HCT116 (cell line): ENCODE results near the gene BTBD9. TPM values are rescaled to one million over a fixed set of nuclear protein-coding genes. Genes with fewer than 3 reads are reported as not detected.

Source experiments
- ATAC-seq: fragments of 200-7000 bp; cut with Tn5 transposase; 2 replicates; pipeline ENCODE4 v1.9.1; 2020; ENCODE audit warnings: mild to moderate bottlenecking, moderate library complexity
- BruUV-seq: library from RNA; stranded (reverse); fragments of 400-500 nt; replicated peaks from 2 replicates; lab custom pipeline; 2021; lab: Mats Ljungman, UMichigan
- CTCF ChIA-PET: fragments of 300-600 bp; sonication (Branson Sonifier 250); formaldehyde crosslinking; loops from one replicate; lab custom pipeline; 2021; ENCODE audit warnings: antibody characterized with exemption; lab: Charles Lee
- POLR2A ChIA-PET: fragments of 300-600, 350-600 bp; sonication (Branson Sonifier 250); formaldehyde crosslinking; loops from one replicate; lab custom pipeline; 2021; ENCODE audit warnings: antibody characterized with exemption; lab: Charles Lee
- RAD21 ChIA-PET, 2 experiments: fragments of 300-600 bp; sonication (Branson Sonifier 250); formaldehyde crosslinking; loops; one replicate each; lab custom pipeline; 2023; ENCODE audit warnings: low total read pairs in 2 of 2; ENCODE audit not compliant: uncharacterized antibody in 2 of 2, unreplicated experiment in 2 of 2, low non-redundant PET in 1 of 2; lab: Charles Lee
- DNase-seq: peaks from one replicate; pipeline ENCODE4 v3.0.0-alpha.2; 2010; ENCODE audit warnings: low read depth, low spot score
- H2AFZ ChIP-seq: fragments of 200-600 bp; shearing (Covaris generic), sonication (generic); 2 replicates; pipeline ENCODE4 v1.6.1; 2017; ENCODE audit warnings: low read depth, mixed run types, mixed read lengths, antibody characterized with exemption, low read length; ENCODE audit not compliant: poor library complexity, severe bottlenecking
- H3K27ac ChIP-seq: 2 replicates; pipeline ENCODE4 v1.5.1; 2012; ENCODE audit warnings: low read depth, low read length
- H3K27me3 ChIP-seq: fragments of 200-600 bp; sonication (generic); 2 replicates; pipeline ENCODE4 v1.6.1; 2016; ENCODE audit warnings: mixed run types, low read length, mixed read lengths; ENCODE audit not compliant: insufficient read depth
- H3K36me3 ChIP-seq, 2 experiments: fragments of 200-500 bp in 1 of 2; fragments of 200-600 bp in 1 of 2; sonication (Bioruptor generic) in 1 of 2; sonication (generic) in 1 of 2; 2 replicates each; pipeline versions ENCODE4 v1.5.1 to v1.6.1; 2014 to 2016; ENCODE audit warnings: low read length in 2 of 2, inconsistent platforms in 1 of 2, mixed read lengths in 1 of 2, mixed run types in 1 of 2; ENCODE audit not compliant: insufficient read depth in 2 of 2, control insufficient read depth in 1 of 2
- H3K4me1 ChIP-seq, 2 experiments: fragments of 200-600 bp in 1 of 2; sonication (generic) in 1 of 2; 2 replicates each; pipeline versions ENCODE4 v1.5.1 to v1.6.1; 2012 to 2017; ENCODE audit warnings: low read length in 2 of 2, inconsistent platforms in 1 of 2, mild to moderate bottlenecking in 1 of 2, mixed read lengths in 1 of 2, mixed run types in 1 of 2, moderate library complexity in 1 of 2; ENCODE audit not compliant: insufficient read depth in 2 of 2, control insufficient read depth in 1 of 2
- H3K4me2 ChIP-seq: fragments of 200-600 bp; sonication (generic); 2 replicates; pipeline ENCODE4 v1.6.1; 2017; ENCODE audit warnings: mixed run types, low read length, mixed read lengths
- H3K4me3 ChIP-seq, 2 experiments: fragments of 200-600 bp in 1 of 2; sonication (generic) in 1 of 2; replicated peaks in 1 of 2; 2 replicates each; pipeline ENCODE4 v1.5.1; 2011 to 2016; ENCODE audit warnings: low read length in 2 of 2, control low read depth in 1 of 2, low read depth in 1 of 2, mild to moderate bottlenecking in 1 of 2, mixed read lengths in 1 of 2, mixed run types in 1 of 2
- H3K79me2 ChIP-seq: fragments of 200-600 bp; sonication (generic); 2 replicates; pipeline ENCODE4 v1.6.1; 2017; ENCODE audit warnings: mild to moderate bottlenecking, mixed run types, low read length, moderate library complexity, mixed read lengths; ENCODE audit not compliant: insufficient read depth
- H3K9ac ChIP-seq: fragments of 200-600 bp; sonication (generic); 2 replicates; pipeline ENCODE4 v1.6.1; 2016; ENCODE audit warnings: low read length, mixed read lengths
- H3K9me2 ChIP-seq: fragments of 200-600 bp; sonication (generic), shearing (Covaris generic); 2 replicates; pipeline ENCODE4 v1.6.1; 2017; ENCODE audit warnings: mixed run types, mild to moderate bottlenecking, moderate library complexity; ENCODE audit not compliant: insufficient read depth
- H3K9me3 ChIP-seq, 2 experiments: fragments of 200-500 bp in 1 of 2; fragments of 200-600 bp in 1 of 2; sonication (Bioruptor generic) in 1 of 2; sonication (generic) in 1 of 2; 2 replicates each; pipeline ENCODE4 v1.6.1; 2014 to 2017; ENCODE audit warnings: low read length in 2 of 2, mixed read lengths in 2 of 2, inconsistent platforms in 1 of 2, low read depth in 1 of 2, mild to moderate bottlenecking in 1 of 2, mixed run types in 1 of 2, moderate library complexity in 1 of 2; ENCODE audit not compliant: control insufficient read depth in 1 of 2, insufficient read depth in 1 of 2
- H4K20me1 ChIP-seq: fragments of 200-600 bp; sonication (generic), shearing (Covaris generic); 2 replicates; pipeline ENCODE4 v1.6.1; 2017; ENCODE audit warnings: mixed run types, mild to moderate bottlenecking, moderate library complexity; ENCODE audit not compliant: insufficient read depth
- ATF3 ChIP-seq: IDR thresholded peaks from 2 replicates; pipeline ENCODE4 v1.6.1; 2012
- CBX3 ChIP-seq: IDR thresholded peaks from 2 replicates; pipeline ENCODE4 v1.6.1; 2012; ENCODE audit warnings: low read depth
- CEBPB ChIP-seq: IDR thresholded peaks from 2 replicates; pipeline ENCODE4 v1.6.1; 2012; ENCODE audit warnings: low read depth
- EGR1 ChIP-seq: IDR thresholded peaks from 2 replicates; pipeline ENCODE4 v1.6.1; 2012; ENCODE audit warnings: low read depth
- ELF1 ChIP-seq: IDR thresholded peaks from 2 replicates; pipeline ENCODE4 v1.6.1; 2012; ENCODE audit warnings: low read depth, borderline replicate concordance
- EZH2phosphoT487 ChIP-seq: fragments of 200-600 bp; IDR thresholded peaks from 2 replicates; pipeline ENCODE4 v1.6.1; 2018; ENCODE audit warnings: antibody characterized with exemption, borderline replicate concordance
- FOSL1 ChIP-seq: IDR thresholded peaks from 2 replicates; pipeline ENCODE4 v1.6.1; 2012; ENCODE audit warnings: low read depth
- JUND ChIP-seq: IDR thresholded peaks from 2 replicates; pipeline ENCODE4 v1.6.1; 2012
- MAX ChIP-seq: IDR thresholded peaks from 2 replicates; pipeline ENCODE4 v1.6.1; 2012
- POLR2A ChIP-seq: IDR thresholded peaks from 2 replicates; pipeline ENCODE4 v1.7.0; 2011; ENCODE audit warnings: borderline replicate concordance; ENCODE audit not compliant: insufficient read depth, insufficient read length; ENCODE audit errors: extremely low read depth
- POLR2AphosphoS5 ChIP-seq: IDR thresholded peaks from 2 replicates; pipeline ENCODE4 v1.6.1; 2011; ENCODE audit warnings: mild to moderate bottlenecking, low read depth, low read length, moderate library complexity
- RAD21 ChIP-seq: IDR thresholded peaks from 2 replicates; pipeline ENCODE4 v1.6.1; 2012; ENCODE audit warnings: low read depth, mild to moderate bottlenecking
- REST ChIP-seq: IDR thresholded peaks from 2 replicates; pipeline ENCODE4 v1.6.1; 2012; ENCODE audit warnings: low read depth
- SIN3A ChIP-seq: IDR thresholded peaks from 2 replicates; pipeline ENCODE4 v1.6.1; 2012; ENCODE audit warnings: low read depth
- TCF7L2 ChIP-seq: IDR thresholded peaks from 2 replicates; pipeline ENCODE4 v1.7.0; 2011; ENCODE audit warnings: borderline replicate concordance, inconsistent platforms; ENCODE audit not compliant: insufficient read depth, insufficient read length; ENCODE audit errors: extremely low read depth
- YY1 ChIP-seq: IDR thresholded peaks from 2 replicates; pipeline ENCODE4 v1.6.1; 2011; ENCODE audit warnings: low read length, low read depth, moderate library complexity, mild to moderate bottlenecking; ENCODE audit not compliant: insufficient replicate concordance; ENCODE audit errors: extremely low read depth
- ZFX ChIP-seq: fragments of 450-650 bp; IDR thresholded peaks from 2 replicates; pipeline ENCODE4 v1.6.1; 2017
- ZNF274 ChIP-seq: fragments of 200-500 bp; sonication (Bioruptor generic); IDR thresholded peaks from 2 replicates; pipeline ENCODE4 v1.6.1; 2014; ENCODE audit warnings: mild to moderate bottlenecking, low read depth, low read length, inconsistent platforms
- intact Hi-C: fragments of 100-400 bp; cut with micrococcal nuclease; formaldehyde crosslinking; loops from 2 replicates; pipeline ENCODE4 v1.10.0; 2022
- total RNA-seq: library from RNA; stranded (reverse); gene quantifications from one replicate; pipeline ENCODE4 v1.2.1, GENCODE V29; 2021; ENCODE audit not compliant: unreplicated experiment

BTBD9 gene
- total RNA-seq, 1 experiment from 2014 or later, result 10.9 TPM

GRCh38 chr6:38528196-38528965 lies 111.3 kb downstream of the BTBD9 start:
- no peaks in the 10 kb centered on the region for H3K4me1 ChIP-seq
- TF ChIP-seq POLR2A, result no peak
- no peak for TF ChIP-seq MAX
- TF ChIP-seq TCF7L2, result no peak
- no peak for TF ChIP-seq EGR1
- TF ChIP-seq SIN3A, result no peak
- no peak for TF ChIP-seq POLR2AphosphoS5
- TF ChIP-seq ZNF274, result no peak
- TF ChIP-seq CEBPB, result no peak
- TF ChIP-seq, all 23 proteins: peak for 0
- H3K27ac ChIP-seq, result no peak overlapping the region
- no peaks in the 10 kb centered on the region for H3K27me3 ChIP-seq
- no peak overlapping the region for H3K4me3 ChIP-seq
- CTCF ChIA-PET, result no interaction called here
- no peaks in the 10 kb centered on the region for H3K36me3 ChIP-seq
- H3K9me2 ChIP-seq, result no peaks in the 10 kb centered on the region
- no peaks in the 10 kb centered on the region for H3K9me3 ChIP-seq
- ATAC-seq (no peak), DNase-seq (no peak)
- H3K4me2 ChIP-seq, result no peak overlapping the region
- intact Hi-C loops, result no loop called here
- H3K79me2 ChIP-seq, result no peaks in the 10 kb centered on the region
- no peaks in the 10 kb centered on the region for H4K20me1 ChIP-seq
- POLR2A ChIA-PET, result no interaction called here
- no TSS peak for BruUV-seq
- H3K9ac ChIP-seq, result no peak overlapping the region
- RAD21 ChIA-PET, result no interaction called here
- no peak overlapping the region for H2AFZ ChIP-seq

- Histone ChIP-seq H3K36me3 (no peaks in the 10 kb centered on the region), H2AFZ (no peak overlapping the region), H3K27me3 (no peaks in the 10 kb centered on the region), H3K9me3 (no peaks in the 10 kb centered on the region), H4K20me1 (no peaks in the 10 kb centered on the region), H3K4me3 (no peak overlapping the region), H3K9ac (no peak overlapping the region), H3K27ac (no peak overlapping the region), H3K4me2 (no peak overlapping the region), H3K4me1 (no peaks in the 10 kb centered on the region), H3K9me2 (no peaks in the 10 kb centered on the region), H3K79me2 (no peaks in the 10 kb centered on the region)
- ATAC-seq (no peak), DNase-seq (no peak)
- RAD21 ChIA-PET, result no interaction called here
- TF ChIP-seq CBX3 (no peak), JUND (no peak), ZNF274 (no peak), EGR1 (no peak), ZFX (no peak), CEBPB (no peak), FOSL1 (no peak), ATF3 (no peak), YY1 (no peak), REST (no peak), EZH2phosphoT487 (no peak), ELF1 (no peak), RAD21 (no peak)
- POLR2A ChIA-PET, result no interaction called here
- CTCF ChIA-PET, result no interaction called here
- intact Hi-C loops, result no loop called here
- BruUV-seq, result no TSS peak
These were observed 112.4 kb downstream of the BTBD9 start for GRCh38 chr6:38527371-38527770.
